GM20431 (cell line): ENCODE measurements around the gene HRH1.

Experiments
- in situ Hi-C: fragments of 300-500 bp; cut with MseI, MboI; formaldehyde crosslinking; loops from one replicate; pipeline ENCODE4 v1.15.0; 2020; ENCODE audit warnings: low sequenced_read_pairs; ENCODE audit not compliant: unreplicated experiment

HRH1 gene

GRCh38 chr3:11271986-11272904 is 118.0 kb downstream of the HRH1 start, which contains the start of gene ATG7:
Gene ATG7, plus strand, starts transcription at chr3:11272397. Its CDS starts 26,299 bp downstream, at chr3:11298696.
- in situ Hi-C loops = no loop called here

GRCh38 chr3:11272906-11273574 is 118.7 kb downstream of the HRH1 start:
- in situ Hi-C loops = no loop called here

- in situ Hi-C loops = no loop called here
These were observed 119.6 kb downstream of the HRH1 start for GRCh38 chr3:11273891-11274291.

GRCh38 chr3:11274566-11275142 is 120.4 kb downstream of the HRH1 start:
- in situ Hi-C loops = no loop called here

- in situ Hi-C loops = no loop called here
These were observed 121.6 kb downstream of the HRH1 start for GRCh38 chr3:11275926-11276325.

GRCh38 chr3:11276901-11277300 is 122.6 kb downstream of the HRH1 start:
- in situ Hi-C loops = no loop called here

GRCh38 chr3:11282250-11283138 is 128.2 kb downstream of the HRH1 start:
- in situ Hi-C loops = no loop called here

GRCh38 chr3:11283139-11283475 is 128.8 kb downstream of the HRH1 start:
- in situ Hi-C loops = no loop called here

- in situ Hi-C loops = no loop called here
These were observed 129.7 kb downstream of the HRH1 start for GRCh38 chr3:11284011-11284410.

- in situ Hi-C loops = no loop called here
These were observed 131.2 kb downstream of the HRH1 start for GRCh38 chr3:11285471-11285870.

GRCh38 chr3:11287404-11287803 is 133.1 kb downstream of the HRH1 start:
- in situ Hi-C loops = no loop called here

- in situ Hi-C loops = no loop called here
These were observed 133.8 kb downstream of the HRH1 start for GRCh38 chr3:11288021-11288491.

GRCh38 chr3:11288786-11289637 is 134.7 kb downstream of the HRH1 start:
- in situ Hi-C loops = no loop called here

GRCh38 chr3:11289864-11290263 is 135.6 kb downstream of the HRH1 start:
- in situ Hi-C loops = no loop called here

GRCh38 chr3:11290743-11291680 is 136.7 kb downstream of the HRH1 start:
- in situ Hi-C loops = no loop called here

- in situ Hi-C loops = no loop called here
These were observed 137.5 kb downstream of the HRH1 start for GRCh38 chr3:11291808-11292207.

- in situ Hi-C loops = no loop called here
These were observed 142.8 kb downstream of the HRH1 start for GRCh38 chr3:11297126-11297525.

- in situ Hi-C loops = no loop called here
These were observed 146.7 kb downstream of the HRH1 start for GRCh38 chr3:11300970-11301369.
